ENCODE data around the gene TOGARAM2.
A peak's percentile ranks its signal among the peaks of the same experiment; 100 is the strongest.

Gene TOGARAM2

DNA sequence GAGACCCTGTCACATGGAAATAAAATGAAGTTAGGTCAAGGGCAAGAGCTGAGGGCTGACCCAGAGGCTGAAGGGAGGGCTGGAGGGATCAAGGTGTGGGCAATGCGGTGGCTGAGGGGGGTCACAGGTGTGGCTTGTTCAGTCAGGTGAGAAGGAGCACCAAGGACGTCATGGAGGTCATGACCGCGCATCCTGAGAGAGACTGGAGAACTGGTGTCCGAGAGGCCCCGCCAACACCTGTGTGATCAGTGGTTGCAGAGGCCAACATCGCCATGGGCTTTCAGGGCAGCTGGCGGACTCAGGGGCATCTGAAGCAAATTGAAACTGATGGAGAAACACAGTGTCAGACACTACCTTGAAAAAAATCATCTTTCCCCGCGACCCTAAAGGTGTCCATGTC lies 13.0 kb downstream of the TOGARAM2 start:
- DNase-seq (ENCODE audit: low spot score): no peak
- TF ChIP-seq, protein P1, sequence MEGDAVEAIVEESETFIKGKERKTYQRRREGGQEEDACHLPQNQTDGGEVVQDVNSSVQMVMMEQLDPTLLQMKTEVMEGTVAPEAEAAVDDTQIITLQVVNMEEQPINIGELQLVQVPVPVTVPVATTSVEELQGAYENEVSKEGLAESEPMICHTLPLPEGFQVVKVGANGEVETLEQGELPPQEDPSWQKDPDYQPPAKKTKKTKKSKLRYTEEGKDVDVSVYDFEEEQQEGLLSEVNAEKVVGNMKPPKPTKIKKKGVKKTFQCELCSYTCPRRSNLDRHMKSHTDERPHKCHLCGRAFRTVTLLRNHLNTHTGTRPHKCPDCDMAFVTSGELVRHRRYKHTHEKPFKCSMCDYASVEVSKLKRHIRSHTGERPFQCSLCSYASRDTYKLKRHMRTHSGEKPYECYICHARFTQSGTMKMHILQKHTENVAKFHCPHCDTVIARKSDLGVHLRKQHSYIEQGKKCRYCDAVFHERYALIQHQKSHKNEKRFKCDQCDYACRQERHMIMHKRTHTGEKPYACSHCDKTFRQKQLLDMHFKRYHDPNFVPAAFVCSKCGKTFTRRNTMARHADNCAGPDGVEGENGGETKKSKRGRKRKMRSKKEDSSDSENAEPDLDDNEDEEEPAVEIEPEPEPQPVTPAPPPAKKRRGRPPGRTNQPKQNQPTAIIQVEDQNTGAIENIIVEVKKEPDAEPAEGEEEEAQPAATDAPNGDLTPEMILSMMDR (IDR thresholded peaks at IDR 0.05; ENCODE audit: extremely low read depth, missing control alignments): no peak

DNA sequence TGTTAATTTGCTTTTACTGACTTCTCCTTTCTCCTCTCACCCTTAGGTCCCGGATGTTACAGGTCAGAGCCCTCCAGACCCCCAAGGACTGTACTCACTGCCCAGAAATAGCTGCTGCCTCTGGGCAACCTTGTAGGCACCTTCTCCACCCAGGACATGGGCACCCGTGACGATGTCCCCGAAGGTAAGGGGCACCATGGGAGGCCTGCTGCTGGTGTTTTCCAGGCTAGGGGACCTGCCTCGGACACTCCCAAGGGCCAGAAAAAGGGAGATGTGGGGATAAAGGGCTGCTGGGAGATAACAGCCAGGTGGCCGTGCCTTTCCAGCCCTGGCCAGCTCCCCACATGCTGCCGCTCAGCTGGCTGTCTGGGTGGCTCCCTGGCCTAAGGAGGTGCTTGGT lies 13.6 kb downstream of the TOGARAM2 start:
- TF ChIP-seq, protein P1 (IDR thresholded peaks at IDR 0.05; ENCODE audit: extremely low read depth, missing control alignments): no peak
- DNase-seq (ENCODE audit: low spot score): no peak

DNA sequence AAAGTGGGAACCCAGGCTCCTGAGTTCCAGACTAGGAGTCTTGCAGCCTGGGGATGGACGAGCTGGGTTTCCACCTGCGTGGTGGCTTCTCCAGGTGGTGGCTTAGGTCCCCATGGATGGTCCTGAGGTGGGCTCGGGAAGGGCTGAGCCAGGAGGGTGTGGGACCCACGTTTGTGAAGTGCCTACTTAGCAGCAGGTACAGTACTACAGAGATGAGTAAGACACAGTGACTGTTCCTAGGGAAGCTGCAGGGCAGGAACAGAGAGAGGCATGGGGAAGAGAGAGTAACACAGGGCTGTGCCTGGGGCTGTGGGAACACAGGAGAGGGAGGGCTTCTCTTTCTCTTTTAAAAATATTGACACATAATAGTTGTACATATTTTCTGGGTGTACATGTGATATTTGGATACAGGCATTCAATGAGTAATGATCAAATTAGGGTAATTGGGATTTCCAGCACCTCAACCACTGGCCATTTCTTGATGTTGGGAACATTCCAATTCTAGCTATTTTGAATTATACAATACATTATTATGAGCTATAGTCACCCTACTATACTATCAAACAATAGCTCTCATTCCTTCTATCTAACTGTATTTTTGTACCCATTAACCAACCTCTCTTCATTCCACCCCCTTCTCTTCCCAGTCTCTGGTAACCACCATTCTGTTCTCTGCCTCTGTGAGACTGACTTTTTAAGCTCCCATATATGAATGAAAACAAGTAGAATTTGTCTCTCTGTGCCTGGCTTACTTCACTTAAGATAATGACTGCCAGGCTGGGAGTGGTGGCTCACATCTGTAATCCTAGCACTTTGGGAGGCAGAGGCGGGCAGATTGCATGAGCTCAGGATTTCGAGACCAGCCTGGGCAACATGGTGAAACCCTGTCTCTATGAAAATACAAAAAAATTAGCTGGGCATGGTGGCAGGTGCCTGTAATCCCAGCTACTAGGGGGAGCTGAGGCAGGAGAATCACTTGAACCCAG lies 15.0 kb downstream of the TOGARAM2 start:
- TF ChIP-seq, protein P1 (IDR thresholded peaks at IDR 0.05; ENCODE audit: extremely low read depth, missing control alignments): no peak
- no peak for DNase-seq (ENCODE audit: low spot score)

GRCh38 chr2:28997237-28997846 lies 16.2 kb downstream of the TOGARAM2 start:
- TF ChIP-seq, protein P1 (IDR thresholded peaks at IDR 0.05; ENCODE audit: extremely low read depth, missing control alignments): no peak
- DNase-seq (ENCODE audit: low spot score): no peak

DNA sequence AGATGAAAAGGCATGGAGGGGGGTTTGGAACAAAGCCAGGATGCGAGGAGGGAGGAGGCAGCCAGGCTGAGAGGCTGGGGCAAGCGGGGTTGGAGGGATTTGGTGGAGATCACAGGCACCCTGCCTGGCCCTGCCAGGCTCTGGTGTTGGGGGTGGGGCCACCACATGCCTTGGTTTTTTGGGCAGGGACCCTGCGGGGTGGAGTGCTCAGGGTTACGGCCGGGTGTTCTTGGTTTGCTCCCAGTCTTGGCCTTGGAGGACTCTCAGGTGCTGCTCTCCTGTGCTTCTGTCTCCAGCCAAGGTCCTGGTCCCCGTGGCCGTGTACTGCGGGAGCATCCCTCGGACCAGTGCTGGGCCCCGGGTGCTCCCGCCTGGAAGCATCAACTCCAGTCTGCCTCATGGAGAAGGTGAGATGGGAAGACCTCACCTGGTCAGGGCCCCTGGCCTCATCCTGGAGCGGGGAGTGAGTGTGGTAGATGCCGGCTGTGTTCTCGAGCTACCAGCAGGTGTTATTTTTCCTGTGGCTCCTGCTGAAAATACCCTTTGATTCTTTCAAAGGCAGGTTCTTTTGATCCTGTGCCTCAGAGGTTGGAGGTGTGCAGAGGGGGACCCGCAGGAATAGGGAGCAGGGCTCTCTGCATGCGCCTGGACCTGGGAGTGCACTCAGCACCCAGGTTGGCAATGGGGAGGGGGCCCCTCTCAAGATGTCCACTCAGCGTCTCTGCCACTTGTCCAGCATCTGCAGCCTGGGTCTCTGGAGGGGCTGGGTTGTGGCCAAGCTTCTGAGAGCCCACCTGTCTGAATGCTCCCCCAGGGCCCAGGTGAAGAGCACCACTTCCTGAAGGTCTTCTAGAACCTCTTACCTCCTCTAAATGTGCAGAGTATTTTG lies 17.0 kb downstream of the TOGARAM2 start:
- TF ChIP-seq, protein P1 (IDR thresholded peaks at IDR 0.05; ENCODE audit: extremely low read depth, missing control alignments): no peak
- no peak for DNase-seq (ENCODE audit: low spot score)

GRCh38 chr2:29000481-29000880 lies 19.4 kb downstream of the TOGARAM2 start:
- TF ChIP-seq, protein P1 (IDR thresholded peaks at IDR 0.05; ENCODE audit: extremely low read depth, missing control alignments): no peak
- DNase-seq (ENCODE audit: low spot score): peak; percentile 79

Data from GM20000 (cell line).